C4-2B (cell line): Measurements from ENCODE around the gene CAMTA1.

ENCODE experiments used
- CTCF ChIP-seq: fragments of 450-650 bp; conservative IDR thresholded peaks from 2 replicates; pipeline ENCODE4 v1.5.1; 2017; ENCODE audit warnings: mild to moderate bottlenecking
- ZFX ChIP-seq: fragments of 450-650 bp; IDR thresholded peaks from 2 replicates; pipeline ENCODE4 v1.6.1; 2017

DNA sequence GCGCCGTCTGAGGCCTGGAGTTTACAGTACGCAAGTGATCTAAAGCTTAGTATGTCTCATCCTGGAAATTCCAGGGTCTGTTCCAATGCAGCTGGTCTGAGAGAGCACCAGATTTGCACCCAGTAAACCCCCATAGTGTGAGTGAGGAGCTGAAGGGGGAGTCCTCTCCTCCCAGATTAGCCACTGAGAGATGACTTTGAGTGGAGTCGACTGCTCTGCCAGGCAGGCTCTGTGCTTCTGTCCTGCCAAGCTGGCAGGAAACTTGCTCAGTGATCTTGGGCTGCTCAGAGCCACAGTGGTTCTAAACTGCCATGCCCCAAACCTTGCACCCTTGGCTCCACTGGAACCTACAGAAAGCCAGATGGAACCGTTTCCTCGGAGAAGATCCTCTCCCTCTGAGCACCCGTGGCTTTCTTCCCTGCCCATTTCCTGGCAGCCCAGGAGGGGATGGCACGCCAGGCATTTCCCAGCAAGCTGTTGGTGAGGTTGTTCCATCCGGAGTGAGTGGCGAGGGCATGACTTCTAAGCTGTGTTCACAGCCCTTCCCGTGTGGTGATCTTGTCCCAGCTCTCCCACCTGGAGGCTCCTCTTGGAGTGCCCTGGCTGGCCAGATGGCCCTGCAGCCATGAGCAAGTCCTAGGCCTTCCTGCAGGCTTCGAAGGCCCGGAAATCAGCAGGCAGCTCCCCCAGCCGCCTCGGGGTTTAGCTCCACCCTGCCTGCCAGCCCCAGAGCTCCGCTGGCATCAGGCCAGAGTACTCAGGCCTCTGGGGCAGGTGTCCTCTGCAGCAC, 859.9 kb downstream of the CAMTA1 start:
- TF ChIP-seq CTCF: no peak
- no peak for TF ChIP-seq ZFX
